ENCODE data around the gene LSP1.
"Not testable (repeated sequence)": the region's sequence is repeated elsewhere in the genome, so short reads cannot be mapped to it uniquely, and the experiment has no call there.

LSP1 gene

GRCh38 chr11:1881442-1882264 is 28.8 kb downstream of the LSP1 start:
- no peak overlapping the region for H3K27ac ChIP-seq (ENCODE audit: low read depth, low read length, severe bottlenecking)
- H3K9me3 ChIP-seq (ENCODE audit: control insufficient read depth, low read length) = no peaks in the 10 kb centered on the region
- peaks cover 25% of the 10 kb centered on the region for H3K4me1 ChIP-seq (ENCODE audit: control insufficient read depth, insufficient read depth, low read length, poor library complexity, severe bottlenecking)
- no peaks in the 10 kb centered on the region for H3K36me3 ChIP-seq (ENCODE audit: control insufficient read depth, insufficient read depth, low read length)
- H3K4me3 ChIP-seq (ENCODE audit: extremely low read depth, insufficient read depth, low read length, poor library complexity, severe bottlenecking) = no peak overlapping the region
- 89 to 90% methylated on average over 30 to 39 of the region's 43 CpGs for WGBS, 2 experiments (ENCODE audit: insufficient coverage in 2 of 2)

GRCh38 chr11:1882265-1883238 is 29.7 kb downstream of the LSP1 start:
- 38 to 44% methylated on average over 20 to 22 of the region's 23 CpGs for WGBS, 2 experiments (ENCODE audit: insufficient coverage in 2 of 2)
- peaks cover 17% of the 10 kb centered on the region for H3K4me1 ChIP-seq (ENCODE audit: control insufficient read depth, insufficient read depth, low read length, poor library complexity, severe bottlenecking)
- no peak overlapping the region for H3K4me3 ChIP-seq (ENCODE audit: extremely low read depth, insufficient read depth, low read length, poor library complexity, severe bottlenecking)
- no peaks in the 10 kb centered on the region for H3K9me3 ChIP-seq (ENCODE audit: control insufficient read depth, low read length)
- H3K36me3 ChIP-seq (ENCODE audit: control insufficient read depth, insufficient read depth, low read length) = no peaks in the 10 kb centered on the region
- no peak overlapping the region for H3K27ac ChIP-seq (ENCODE audit: low read depth, low read length, severe bottlenecking)

DNA sequence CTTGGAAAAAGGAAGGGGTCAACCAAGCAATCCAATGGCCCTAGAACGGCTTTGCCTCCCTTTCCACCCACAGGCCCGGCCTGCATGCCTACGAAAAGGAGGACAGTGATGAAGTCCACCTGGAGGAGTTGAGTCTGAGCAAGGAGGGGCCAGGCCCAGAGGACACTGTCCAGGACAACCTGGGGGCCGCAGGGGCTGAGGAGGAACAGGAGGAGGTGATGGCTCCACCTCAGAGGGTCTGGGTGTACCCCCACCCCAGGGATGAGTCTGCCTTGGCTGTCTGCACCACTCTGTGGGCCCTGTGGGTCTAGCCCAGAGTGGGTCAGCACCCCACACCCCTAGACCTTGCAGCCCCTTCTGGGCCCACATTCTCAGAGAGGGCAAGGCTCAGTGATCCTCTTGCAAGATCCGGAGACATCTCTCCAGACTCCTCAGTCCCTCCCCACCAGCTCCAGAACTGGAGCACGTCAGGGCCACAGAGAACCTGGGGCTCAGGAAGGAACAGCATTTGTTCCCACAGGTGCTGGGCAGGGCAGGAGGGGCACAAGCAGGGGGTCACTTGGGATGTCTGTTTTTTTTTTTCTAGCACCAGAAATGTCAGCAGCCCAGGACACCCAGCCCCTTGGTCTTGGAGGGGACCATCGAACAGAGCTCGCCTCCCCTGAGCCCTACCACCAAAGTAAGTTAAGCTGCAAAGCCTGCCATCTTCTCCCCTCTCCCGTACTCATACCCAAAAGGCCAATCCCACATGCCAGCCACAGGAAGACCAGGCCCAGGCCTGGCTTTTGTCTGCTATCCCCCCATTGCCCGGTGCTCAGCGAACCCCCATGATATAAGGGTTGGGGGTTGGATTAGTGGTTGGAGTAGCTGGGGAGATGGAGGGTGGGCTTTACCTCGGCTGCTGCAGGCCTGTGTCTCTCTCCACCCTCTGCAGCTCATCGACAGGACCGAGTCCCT is 30.7 kb downstream of the LSP1 start:
- no peaks in the 10 kb centered on the region for H3K9me3 ChIP-seq (ENCODE audit: control insufficient read depth, low read length)
- H3K4me1 ChIP-seq (ENCODE audit: control insufficient read depth, insufficient read depth, low read length, poor library complexity, severe bottlenecking) = peaks cover 8% of the 10 kb centered on the region
- no peak overlapping the region for H3K4me3 ChIP-seq (ENCODE audit: extremely low read depth, insufficient read depth, low read length, poor library complexity, severe bottlenecking)
- WGBS, 2 experiments (ENCODE audit: insufficient coverage in 2 of 2) = 87 to 88% methylated on average over 7 of the region's 14 CpGs
- H3K36me3 ChIP-seq (ENCODE audit: control insufficient read depth, insufficient read depth, low read length) = no peaks in the 10 kb centered on the region
- H3K27ac ChIP-seq (ENCODE audit: low read depth, low read length, severe bottlenecking) = no peak overlapping the region

GRCh38 chr11:1884303-1884700 is 31.4 kb downstream of the LSP1 start:
- 83 to 92% methylated on average over 4 of the region's 5 CpGs for WGBS, 2 experiments (ENCODE audit: insufficient coverage in 2 of 2)
- H3K4me3 ChIP-seq (ENCODE audit: extremely low read depth, insufficient read depth, low read length, poor library complexity, severe bottlenecking) = no peak overlapping the region
- no peaks in the 10 kb centered on the region for H3K9me3 ChIP-seq (ENCODE audit: control insufficient read depth, low read length)
- H3K36me3 ChIP-seq (ENCODE audit: control insufficient read depth, insufficient read depth, low read length) = no peaks in the 10 kb centered on the region
- H3K27ac ChIP-seq (ENCODE audit: low read depth, low read length, severe bottlenecking) = no peak overlapping the region
- peaks cover 7% of the 10 kb centered on the region for H3K4me1 ChIP-seq (ENCODE audit: control insufficient read depth, insufficient read depth, low read length, poor library complexity, severe bottlenecking)

DNA sequence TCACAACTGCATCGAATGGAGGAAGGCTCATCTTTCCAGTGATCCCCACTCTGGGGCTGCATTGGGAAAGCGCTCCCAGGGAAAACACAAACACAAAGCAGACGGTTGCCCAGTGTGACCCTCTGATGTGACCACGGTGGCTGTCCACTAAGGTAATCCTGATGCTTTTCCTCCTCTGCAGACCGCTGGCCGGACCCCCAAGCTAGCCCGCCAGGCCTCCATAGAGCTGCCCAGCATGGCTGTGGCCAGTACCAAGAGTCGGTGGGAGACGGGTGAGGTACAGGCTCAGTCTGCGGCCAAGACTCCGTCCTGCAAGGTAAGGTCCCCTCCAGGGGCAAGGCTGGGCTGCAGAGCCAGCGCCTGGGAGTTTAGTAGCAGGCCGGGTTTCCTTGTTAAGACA is 33.7 kb downstream of the LSP1 start:
- H3K36me3 ChIP-seq (ENCODE audit: control insufficient read depth, insufficient read depth, low read length); H3K4me1 ChIP-seq (ENCODE audit: control insufficient read depth, insufficient read depth, low read length, poor library complexity, severe bottlenecking); H3K9me3 ChIP-seq (ENCODE audit: control insufficient read depth, low read length); H3K4me3 ChIP-seq (ENCODE audit: extremely low read depth, insufficient read depth, low read length, poor library complexity, severe bottlenecking); H3K27ac ChIP-seq (ENCODE audit: low read depth, low read length, severe bottlenecking): not testable (repeated sequence)
- 83 to 85% methylated on average over 7 to 12 of the region's 13 CpGs for WGBS, 2 experiments (ENCODE audit: insufficient coverage in 2 of 2)

DNA sequence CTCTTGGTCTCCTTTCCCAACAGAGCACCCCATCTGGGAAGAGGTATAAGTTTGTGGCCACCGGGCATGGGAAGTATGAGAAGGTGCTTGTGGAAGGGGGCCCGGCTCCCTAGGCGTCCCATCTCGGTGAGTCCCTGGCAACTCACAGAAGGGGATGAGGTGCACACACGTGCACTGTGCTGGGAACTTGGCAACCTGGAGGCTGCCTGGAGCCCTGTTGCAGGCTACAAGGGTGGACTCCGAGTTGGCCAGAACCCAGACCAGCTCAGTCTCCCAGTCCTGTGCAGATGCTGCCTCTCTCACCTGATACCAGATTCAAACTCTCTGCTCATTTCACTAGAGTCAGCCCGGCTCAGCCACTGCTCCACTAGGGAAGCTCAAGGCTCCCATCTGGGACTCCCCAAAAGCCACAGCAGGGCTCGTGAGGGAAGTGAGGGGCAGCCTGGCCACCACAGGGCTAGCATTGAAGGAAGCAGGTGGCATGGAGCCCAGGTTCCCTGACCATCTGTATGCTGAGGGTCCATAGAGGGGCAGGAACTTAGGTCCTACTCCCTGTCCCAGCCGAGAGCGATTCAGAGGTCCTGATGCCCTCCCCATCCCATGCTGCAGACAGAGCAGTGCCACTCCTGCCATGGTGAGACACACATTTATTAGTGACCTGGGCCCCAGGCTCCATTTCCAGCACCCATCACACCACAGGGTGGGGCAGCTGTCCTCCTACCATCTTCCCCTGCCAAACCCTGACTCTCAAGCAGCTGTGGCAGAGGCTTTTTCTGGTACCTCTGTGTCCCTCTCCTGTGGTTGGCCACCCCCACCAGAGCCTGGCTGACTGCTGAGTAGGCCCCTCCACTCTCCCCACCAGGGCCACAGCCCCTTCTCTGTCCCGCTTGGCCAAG is 34.8 kb downstream of the LSP1 start:
- Histone ChIP-seq H3K4me3 (ENCODE audit: extremely low read depth, insufficient read depth, low read length, poor library complexity, severe bottlenecking) (no peak overlapping the region), H3K27ac (ENCODE audit: low read depth, low read length, severe bottlenecking) (no peak overlapping the region), H3K9me3 (ENCODE audit: control insufficient read depth, low read length) (no peaks in the 10 kb centered on the region), H3K4me1 (ENCODE audit: control insufficient read depth, insufficient read depth, low read length, poor library complexity, severe bottlenecking) (no peaks in the 10 kb centered on the region), H3K36me3 (ENCODE audit: control insufficient read depth, insufficient read depth, low read length) (no peaks in the 10 kb centered on the region)
- WGBS, 2 experiments (ENCODE audit: insufficient coverage in 2 of 2) = 85 to 88% methylated on average over 8 to 10 of the region's 11 CpGs

DNA sequence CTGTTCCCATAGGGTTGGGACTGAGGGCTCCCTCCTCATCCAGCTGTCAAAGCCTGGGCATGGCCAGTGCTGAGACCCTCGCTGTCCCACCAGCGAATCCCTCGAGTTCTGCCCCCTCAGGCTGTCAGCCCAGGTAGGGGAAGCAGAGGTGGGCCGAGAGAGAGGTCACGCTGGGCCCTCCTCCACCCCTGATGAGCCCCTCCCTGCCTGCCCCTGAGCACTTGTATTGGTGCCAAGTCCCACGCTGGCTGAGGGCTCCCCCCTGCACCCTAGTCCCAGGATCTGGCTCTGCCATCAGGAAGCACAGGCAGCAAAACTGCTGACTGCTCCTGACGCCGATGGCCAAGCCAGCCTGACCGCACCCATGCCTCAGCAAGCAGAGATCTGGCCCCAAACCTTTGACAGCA is 35.5 kb downstream of the LSP1 start:
- H3K9me3 ChIP-seq (ENCODE audit: control insufficient read depth, low read length) = no peaks in the 10 kb centered on the region
- no peak overlapping the region for H3K27ac ChIP-seq (ENCODE audit: low read depth, low read length, severe bottlenecking)
- no peak overlapping the region for H3K4me3 ChIP-seq (ENCODE audit: extremely low read depth, insufficient read depth, low read length, poor library complexity, severe bottlenecking)
- H3K4me1 ChIP-seq (ENCODE audit: control insufficient read depth, insufficient read depth, low read length, poor library complexity, severe bottlenecking) = no peaks in the 10 kb centered on the region
- H3K36me3 ChIP-seq (ENCODE audit: control insufficient read depth, insufficient read depth, low read length) = no peaks in the 10 kb centered on the region
- 81% methylated on average over 7 of the region's 9 CpGs for WGBS, 2 experiments (ENCODE audit: insufficient coverage in 2 of 2)

- Histone ChIP-seq H3K4me3 (ENCODE audit: extremely low read depth, insufficient read depth, low read length, poor library complexity, severe bottlenecking) (no peak overlapping the region), H3K9me3 (ENCODE audit: control insufficient read depth, low read length) (no peaks in the 10 kb centered on the region), H3K4me1 (ENCODE audit: control insufficient read depth, insufficient read depth, low read length, poor library complexity, severe bottlenecking) (no peaks in the 10 kb centered on the region), H3K27ac (ENCODE audit: low read depth, low read length, severe bottlenecking) (no peak overlapping the region), H3K36me3 (ENCODE audit: control insufficient read depth, insufficient read depth, low read length) (no peaks in the 10 kb centered on the region)
- WGBS, 2 experiments (ENCODE audit: insufficient coverage in 2 of 2) = 86 to 94% methylated on average over 5 to 6 of the region's 6 CpGs
These were observed 35.9 kb downstream of the LSP1 start for GRCh38 chr11:1888811-1889210.

DNA sequence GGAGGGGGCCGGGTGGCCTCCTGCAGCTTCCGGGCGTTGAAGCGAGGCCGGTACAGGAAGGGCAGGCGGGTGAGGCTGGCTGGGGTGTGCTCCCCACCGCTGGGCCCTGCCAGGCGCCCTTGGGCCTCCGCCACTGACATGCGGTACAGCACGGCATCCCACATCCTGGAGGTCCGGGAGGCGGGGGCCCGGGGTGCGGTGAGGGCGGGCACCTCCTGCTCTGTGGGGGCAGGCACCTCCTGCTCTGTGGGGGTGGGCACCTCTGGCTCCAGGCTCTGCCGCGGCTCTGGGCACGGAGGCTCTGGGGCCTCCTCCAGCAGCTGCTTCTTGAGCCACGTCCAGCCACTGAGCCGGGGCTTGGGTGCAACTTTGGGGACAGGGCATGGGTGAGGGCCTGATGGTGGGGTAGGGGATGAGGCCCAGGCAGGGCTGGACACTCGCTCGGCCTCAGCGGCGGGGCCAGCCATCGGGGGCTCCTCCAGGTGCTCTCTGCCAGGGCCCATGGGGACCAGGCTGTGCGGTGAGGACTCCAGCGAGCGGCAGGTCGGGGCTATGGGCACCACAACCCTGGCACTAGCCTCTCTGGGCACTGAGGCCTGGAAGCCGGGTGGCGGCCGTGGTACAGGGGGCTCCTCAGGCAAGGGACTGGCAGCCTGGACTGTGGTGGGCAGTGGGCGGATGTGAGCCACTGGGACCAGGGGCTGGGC is 36.5 kb downstream of the LSP1 start:
- WGBS, 2 experiments (ENCODE audit: insufficient coverage in 2 of 2) = 90 to 92% methylated on average over 31 to 32 of the region's 34 CpGs
- Histone ChIP-seq H3K9me3 (ENCODE audit: control insufficient read depth, low read length) (no peaks in the 10 kb centered on the region), H3K4me3 (ENCODE audit: extremely low read depth, insufficient read depth, low read length, poor library complexity, severe bottlenecking) (no peak overlapping the region), H3K36me3 (ENCODE audit: control insufficient read depth, insufficient read depth, low read length) (no peaks in the 10 kb centered on the region), H3K27ac (ENCODE audit: low read depth, low read length, severe bottlenecking) (no peak overlapping the region), H3K4me1 (ENCODE audit: control insufficient read depth, insufficient read depth, low read length, poor library complexity, severe bottlenecking) (no peaks in the 10 kb centered on the region)

All from mesodermal cell (in vitro differentiated cells).